Measurements from ENCODE around the gene CX3CL1. TPM values are rescaled to one million over a fixed set of nuclear protein-coding genes. Genes with fewer than 3 reads are reported as not detected.
"Not testable (repeated sequence)": the region's sequence is repeated elsewhere in the genome, so short reads cannot be mapped to it uniquely, and the experiment has no call there.

CX3CL1 gene
- total RNA-seq, 1 experiment from 2014 or later: not detected

- no TSS peak for BruUV-seq (replicated peaks)
- no peaks in the 10 kb centered on the region for H3K79me2 ChIP-seq (ENCODE audit: low read depth)
- H3K27ac ChIP-seq: no peak overlapping the region
- H3K36me3 ChIP-seq (ENCODE audit: low read depth): no peaks in the 10 kb centered on the region
- peaks cover 2% of the 10 kb centered on the region; the same call in 1 of the 2 replicates for H3K9me3 ChIP-seq (ENCODE audit: insufficient read depth, low read depth)
- peaks cover under 1% of the 10 kb centered on the region for H3F3A ChIP-seq (ENCODE audit: insufficient read depth, low read depth)
- POLR2A ChIA-PET (ENCODE audit: unreplicated experiment): no interaction called here
- no peak overlapping the region for H3K4me3 ChIP-seq
- no peak for TF ChIP-seq EZH2 (IDR thresholded peaks at IDR 0.05; ENCODE audit: low read depth)
- TF ChIP-seq, protein P1, sequence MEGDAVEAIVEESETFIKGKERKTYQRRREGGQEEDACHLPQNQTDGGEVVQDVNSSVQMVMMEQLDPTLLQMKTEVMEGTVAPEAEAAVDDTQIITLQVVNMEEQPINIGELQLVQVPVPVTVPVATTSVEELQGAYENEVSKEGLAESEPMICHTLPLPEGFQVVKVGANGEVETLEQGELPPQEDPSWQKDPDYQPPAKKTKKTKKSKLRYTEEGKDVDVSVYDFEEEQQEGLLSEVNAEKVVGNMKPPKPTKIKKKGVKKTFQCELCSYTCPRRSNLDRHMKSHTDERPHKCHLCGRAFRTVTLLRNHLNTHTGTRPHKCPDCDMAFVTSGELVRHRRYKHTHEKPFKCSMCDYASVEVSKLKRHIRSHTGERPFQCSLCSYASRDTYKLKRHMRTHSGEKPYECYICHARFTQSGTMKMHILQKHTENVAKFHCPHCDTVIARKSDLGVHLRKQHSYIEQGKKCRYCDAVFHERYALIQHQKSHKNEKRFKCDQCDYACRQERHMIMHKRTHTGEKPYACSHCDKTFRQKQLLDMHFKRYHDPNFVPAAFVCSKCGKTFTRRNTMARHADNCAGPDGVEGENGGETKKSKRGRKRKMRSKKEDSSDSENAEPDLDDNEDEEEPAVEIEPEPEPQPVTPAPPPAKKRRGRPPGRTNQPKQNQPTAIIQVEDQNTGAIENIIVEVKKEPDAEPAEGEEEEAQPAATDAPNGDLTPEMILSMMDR (conservative IDR thresholded peaks at IDR 0.05): no peak
- intact Hi-C loops (cut with micrococcal nuclease; ENCODE audit: unreplicated experiment): no loop called here
- no peaks in the 10 kb centered on the region for H3K9me2 ChIP-seq (ENCODE audit: insufficient read depth)
- no peak overlapping the region for H2AFZ ChIP-seq
- no peak overlapping the region for H3K4me2 ChIP-seq
- CTCF ChIA-PET: interaction anchor here (1.1 kb wide), 1 partner anchor 81 kb away, joined by 3 read pairs; no protein-coding TSS in a partner anchor
- no peak for DNase-seq
- H3K27me3 ChIP-seq (ENCODE audit: insufficient read depth, low read depth): no peaks in the 10 kb centered on the region
- H4K20me1 ChIP-seq (ENCODE audit: insufficient read depth): no peaks in the 10 kb centered on the region
- H3K4me1 ChIP-seq (replicated peaks; ENCODE audit: insufficient read depth): peaks cover 18% of the 10 kb centered on the region
These were observed 36.9 kb upstream of the CX3CL1 start for GRCh38 chr16:57335366-57335765.

DNA sequence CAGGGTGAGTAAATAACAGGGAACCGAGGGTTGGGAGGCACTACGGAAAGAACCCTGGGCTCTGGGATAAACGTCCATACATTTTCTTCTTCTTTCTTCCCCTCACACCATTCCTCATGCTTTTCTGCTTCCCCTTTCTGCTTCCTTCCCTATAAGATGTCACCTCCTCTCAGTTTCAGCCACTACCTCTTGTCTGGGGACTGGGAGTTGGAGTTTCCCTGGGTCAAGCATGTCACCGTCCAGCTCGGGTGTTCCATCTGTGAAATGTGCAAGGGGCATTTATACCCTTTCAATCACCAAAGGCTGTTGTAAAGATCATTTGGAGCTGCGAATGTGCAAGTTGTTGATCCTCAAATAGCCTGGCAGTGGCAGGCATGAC is 31.2 kb upstream of the CX3CL1 start:
- ChIA-PET POLR2A (ENCODE audit: unreplicated experiment) (interaction anchor here (0.6 kb wide), 1 partner anchor 613 kb away, joined by 6 read pairs; no protein-coding TSS in a partner anchor), CTCF (interaction anchor here (1.3 kb wide), 1 partner anchor 76 kb away, joined by 5 read pairs; no protein-coding TSS in a partner anchor)
- Histone ChIP-seq H3K4me1 (replicated peaks; ENCODE audit: insufficient read depth) (peaks cover 38% of the 10 kb centered on the region), H3K27ac (peak overlapping the region; percentile 91), H3F3A (ENCODE audit: insufficient read depth, low read depth) (peaks cover 25% of the 10 kb centered on the region), H3K9me3 (ENCODE audit: insufficient read depth, low read depth) (no peaks in the 10 kb centered on the region), H2AFZ (no peak overlapping the region), H3K79me2 (ENCODE audit: low read depth) (no peaks in the 10 kb centered on the region), H4K20me1 (ENCODE audit: insufficient read depth) (no peaks in the 10 kb centered on the region), H3K27me3 (ENCODE audit: insufficient read depth, low read depth) (no peaks in the 10 kb centered on the region), H3K4me3 (no peak overlapping the region), H3K36me3 (ENCODE audit: low read depth) (no peaks in the 10 kb centered on the region), H3K4me2 (peak overlapping the region; percentile 60), H3K9me2 (ENCODE audit: insufficient read depth) (no peaks in the 10 kb centered on the region)
- no peak for TF ChIP-seq EZH2 (IDR thresholded peaks at IDR 0.05; ENCODE audit: low read depth)
- TF ChIP-seq, protein P1 (conservative IDR thresholded peaks at IDR 0.05): no peak
- no TSS peak for BruUV-seq (replicated peaks)
- no peak for DNase-seq
- intact Hi-C loops (cut with micrococcal nuclease; ENCODE audit: unreplicated experiment): loop anchor here (1.0 kb wide), 4 partner anchors 37 to 76 kb away; no protein-coding TSS in a partner anchor

DNA sequence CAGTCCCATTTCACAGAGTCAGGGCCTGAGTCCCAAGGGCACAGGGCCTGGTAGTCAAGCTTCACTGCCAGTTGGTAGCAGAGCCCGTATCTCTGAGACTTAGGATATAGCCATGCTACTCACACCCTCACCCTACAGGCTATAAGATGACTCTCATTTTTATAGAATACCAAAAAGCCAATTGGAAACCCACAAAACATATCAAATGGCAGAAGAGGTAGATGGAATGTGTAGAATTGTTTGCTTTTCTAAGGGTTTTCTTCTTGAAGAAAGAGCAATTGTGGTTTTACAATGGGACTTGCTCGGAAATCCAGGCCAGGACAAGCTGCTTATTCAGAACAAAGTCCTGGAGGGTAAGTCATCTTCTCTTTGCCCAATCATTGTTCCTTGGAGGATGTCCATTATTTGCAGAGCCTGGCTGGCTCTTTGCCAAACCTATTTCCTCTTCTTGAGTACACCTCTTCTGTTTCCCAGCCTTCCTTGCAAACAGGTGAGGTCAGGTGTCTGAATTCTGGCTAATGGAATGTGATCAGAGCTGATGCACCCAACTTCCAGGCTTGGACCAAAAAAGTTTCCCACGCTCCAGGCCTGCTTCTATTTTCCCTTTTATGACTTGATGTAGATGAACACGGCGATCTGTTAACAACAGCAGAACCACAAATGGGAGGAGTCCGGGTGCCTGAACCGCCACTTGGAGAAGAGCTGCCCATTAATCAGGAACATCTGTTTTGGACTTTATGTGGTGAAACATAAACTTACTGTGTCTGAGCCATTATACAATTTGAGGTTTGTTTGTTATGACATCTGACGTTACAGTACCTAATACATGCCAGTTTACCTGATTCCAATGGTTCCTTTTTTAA is 30.6 kb upstream of the CX3CL1 start:
- POLR2A ChIA-PET (ENCODE audit: unreplicated experiment): interaction anchor here (0.6 kb wide), 2 partner anchors 75 to 613 kb away, joined by 6 read pairs; no protein-coding TSS in a partner anchor
- Histone ChIP-seq H3K4me2 (peak overlapping the region; percentile 60), H3K27me3 (ENCODE audit: insufficient read depth, low read depth) (no peaks in the 10 kb centered on the region), H3K79me2 (ENCODE audit: low read depth) (no peaks in the 10 kb centered on the region), H4K20me1 (ENCODE audit: insufficient read depth) (no peaks in the 10 kb centered on the region), H3K27ac (peak overlapping the region; percentile 91), H3K4me1 (replicated peaks; ENCODE audit: insufficient read depth) (peaks cover 38% of the 10 kb centered on the region), H2AFZ (no peak overlapping the region), H3K9me3 (ENCODE audit: insufficient read depth, low read depth) (peaks cover under 1% of the 10 kb centered on the region; the same call in 1 of the 2 replicates), H3F3A (ENCODE audit: insufficient read depth, low read depth) (peaks cover 25% of the 10 kb centered on the region), H3K9me2 (ENCODE audit: insufficient read depth) (no peaks in the 10 kb centered on the region), H3K36me3 (ENCODE audit: low read depth) (no peaks in the 10 kb centered on the region), H3K4me3 (peak overlapping the region; percentile 0; the same call in 1 of the 2 replicates)
- TF ChIP-seq, protein P1 (conservative IDR thresholded peaks at IDR 0.05): no peak
- no peak for TF ChIP-seq EZH2 (IDR thresholded peaks at IDR 0.05; ENCODE audit: low read depth)
- CTCF ChIA-PET: interaction anchor here (1.3 kb wide), 1 partner anchor 75 kb away, joined by 5 read pairs; no protein-coding TSS in a partner anchor
- intact Hi-C loops (cut with micrococcal nuclease; ENCODE audit: unreplicated experiment): loop anchor here (1.0 kb wide), 4 partner anchors 37 to 76 kb away; no protein-coding TSS in a partner anchor
- peak; percentile 89 to 100 for DNase-seq
- BruUV-seq (replicated peaks): no TSS peak

GRCh38 chr16:57342606-57343005 is 29.7 kb upstream of the CX3CL1 start:
- BruUV-seq (replicated peaks); H3K27me3 ChIP-seq (ENCODE audit: insufficient read depth, low read depth); H3K9me3 ChIP-seq (ENCODE audit: insufficient read depth, low read depth); H3K9me2 ChIP-seq (ENCODE audit: insufficient read depth); intact Hi-C loops (cut with micrococcal nuclease; ENCODE audit: unreplicated experiment); H3K36me3 ChIP-seq (ENCODE audit: low read depth); DNase-seq; H4K20me1 ChIP-seq (ENCODE audit: insufficient read depth); H2AFZ ChIP-seq; H3K79me2 ChIP-seq (ENCODE audit: low read depth): not testable (repeated sequence)
- ChIA-PET POLR2A (ENCODE audit: unreplicated experiment) (interaction anchor here (0.7 kb wide), 1 partner anchor 49 kb away, joined by 6 read pairs; no protein-coding TSS in a partner anchor), CTCF (interaction anchor here (1.3 kb wide), 1 partner anchor 75 kb away, joined by 5 read pairs; no protein-coding TSS in a partner anchor)
- H3K4me1 ChIP-seq (replicated peaks; ENCODE audit: insufficient read depth): peaks cover 38% of the 10 kb centered on the region
- H3K4me3 ChIP-seq: peak overlapping the region; percentile 0; the same call in 1 of the 2 replicates
- peak overlapping the region; percentile 80 for H3K27ac ChIP-seq
- H3K4me2 ChIP-seq: peak overlapping the region; percentile 57
- H3F3A ChIP-seq (ENCODE audit: insufficient read depth, low read depth): peaks cover 25% of the 10 kb centered on the region

Measured in PC-9 (cell line).